ENCODE results near the gene BDH2.
A peak's percentile ranks its signal among the peaks of the same experiment; 100 is the strongest.

BDH2 gene

GRCh38 chr4:103099691-103100392 lies at the start of gene BDH2:
BDH2 (minus strand) TSS chr4:103099834; CDS start chr4:103096254, 3,580 bp downstream.
- Histone ChIP-seq H3K27ac (ENCODE audit: low read depth, low read length) (no peak within 1 kb of the TSS), H3K36me3 (ENCODE audit: control insufficient read depth, low read length) (no peaks in the 10 kb centered on the region; the same call in 1 of the 2 replicates), H3K9me3 (ENCODE audit: control insufficient read depth, insufficient read depth, low read length) (no peaks in the 10 kb centered on the region), H3K27me3 (ENCODE audit: control insufficient read depth, low read length) (no peaks in the 10 kb centered on the region), H3F3A (ENCODE audit: control insufficient read depth, insufficient read depth) (peaks cover 6% of the 10 kb centered on the region; the same call in 1 of the 2 replicates), H4K20me1 (ENCODE audit: control insufficient read depth, insufficient read depth, low read depth, low read length) (no peaks in the 10 kb centered on the region), H3K9me2 (replicated peaks; ENCODE audit: control insufficient read depth, low read length) (no peaks in the 10 kb centered on the region), H3K4me2 (ENCODE audit: low read length) (peak within 1 kb of the TSS; percentile 85), H3K4me1 (ENCODE audit: control insufficient read depth, low read length) (peaks cover 15% of the 10 kb centered on the region), H3K4me3 (ENCODE audit: low read length) (peak within 1 kb of the TSS; percentile 78), H3K79me2 (ENCODE audit: control insufficient read depth, low read length) (peaks cover 10% of the 10 kb centered on the region)
- TF ChIP-seq EZH2phosphoT487 (IDR thresholded peaks at IDR 0.05; ENCODE audit: borderline replicate concordance, low read length) (no peak), CTCF (IDR thresholded peaks at IDR 0.05; ENCODE audit: low read depth, low read length, poor library complexity, severe bottlenecking) (peak; percentile 71)

- Histone ChIP-seq H3F3A (ENCODE audit: control insufficient read depth, insufficient read depth) (no peaks in the 10 kb centered on the region), H3K9me2 (replicated peaks; ENCODE audit: control insufficient read depth, low read length) (no peaks in the 10 kb centered on the region), H3K4me3 (ENCODE audit: low read length) (no peak overlapping the region), H3K79me2 (ENCODE audit: control insufficient read depth, low read length) (no peaks in the 10 kb centered on the region), H3K36me3 (ENCODE audit: control insufficient read depth, low read length) (peaks cover 91% of the 10 kb centered on the region), H3K27me3 (ENCODE audit: control insufficient read depth, low read length) (no peaks in the 10 kb centered on the region), H3K27ac (ENCODE audit: low read depth, low read length) (no peak overlapping the region), H3K9me3 (ENCODE audit: control insufficient read depth, insufficient read depth, low read length) (no peaks in the 10 kb centered on the region), H3K4me2 (ENCODE audit: low read length) (no peak overlapping the region), H4K20me1 (ENCODE audit: control insufficient read depth, insufficient read depth, low read depth, low read length) (no peaks in the 10 kb centered on the region), H3K4me1 (ENCODE audit: control insufficient read depth, low read length) (peaks cover 7% of the 10 kb centered on the region; the same call in 1 of the 2 replicates)
- TF ChIP-seq CTCF (IDR thresholded peaks at IDR 0.05; ENCODE audit: low read depth, low read length, poor library complexity, severe bottlenecking) (no peak), EZH2phosphoT487 (IDR thresholded peaks at IDR 0.05; ENCODE audit: borderline replicate concordance, low read length) (no peak)
Measured at GRCh38 chr4:103144926-103145325, 45.3 kb upstream of the BDH2 start.

- no peak overlapping the region for H3K4me2 ChIP-seq (ENCODE audit: low read length)
- H3K79me2 ChIP-seq (ENCODE audit: control insufficient read depth, low read length), result no peaks in the 10 kb centered on the region
- H3K27me3 ChIP-seq (ENCODE audit: control insufficient read depth, low read length), result no peaks in the 10 kb centered on the region
- H3K9me3 ChIP-seq (ENCODE audit: control insufficient read depth, insufficient read depth, low read length), result no peaks in the 10 kb centered on the region
- peaks cover 88% of the 10 kb centered on the region for H3K36me3 ChIP-seq (ENCODE audit: control insufficient read depth, low read length)
- H3K4me3 ChIP-seq (ENCODE audit: low read length), result no peak overlapping the region
- no peaks in the 10 kb centered on the region for H3F3A ChIP-seq (ENCODE audit: control insufficient read depth, insufficient read depth)
- no peaks in the 10 kb centered on the region for H4K20me1 ChIP-seq (ENCODE audit: control insufficient read depth, insufficient read depth, low read depth, low read length)
- TF ChIP-seq EZH2phosphoT487 (IDR thresholded peaks at IDR 0.05; ENCODE audit: borderline replicate concordance, low read length) (no peak), CTCF (IDR thresholded peaks at IDR 0.05; ENCODE audit: low read depth, low read length, poor library complexity, severe bottlenecking) (no peak)
- H3K4me1 ChIP-seq (ENCODE audit: control insufficient read depth, low read length), result no peaks in the 10 kb centered on the region
- no peaks in the 10 kb centered on the region for H3K9me2 ChIP-seq (replicated peaks; ENCODE audit: control insufficient read depth, low read length)
- H3K27ac ChIP-seq (ENCODE audit: low read depth, low read length), result no peak overlapping the region
Measured at GRCh38 chr4:103137446-103137827, 37.8 kb upstream of the BDH2 start.
